Measurements from ENCODE around the gene HM13.

DNA sequence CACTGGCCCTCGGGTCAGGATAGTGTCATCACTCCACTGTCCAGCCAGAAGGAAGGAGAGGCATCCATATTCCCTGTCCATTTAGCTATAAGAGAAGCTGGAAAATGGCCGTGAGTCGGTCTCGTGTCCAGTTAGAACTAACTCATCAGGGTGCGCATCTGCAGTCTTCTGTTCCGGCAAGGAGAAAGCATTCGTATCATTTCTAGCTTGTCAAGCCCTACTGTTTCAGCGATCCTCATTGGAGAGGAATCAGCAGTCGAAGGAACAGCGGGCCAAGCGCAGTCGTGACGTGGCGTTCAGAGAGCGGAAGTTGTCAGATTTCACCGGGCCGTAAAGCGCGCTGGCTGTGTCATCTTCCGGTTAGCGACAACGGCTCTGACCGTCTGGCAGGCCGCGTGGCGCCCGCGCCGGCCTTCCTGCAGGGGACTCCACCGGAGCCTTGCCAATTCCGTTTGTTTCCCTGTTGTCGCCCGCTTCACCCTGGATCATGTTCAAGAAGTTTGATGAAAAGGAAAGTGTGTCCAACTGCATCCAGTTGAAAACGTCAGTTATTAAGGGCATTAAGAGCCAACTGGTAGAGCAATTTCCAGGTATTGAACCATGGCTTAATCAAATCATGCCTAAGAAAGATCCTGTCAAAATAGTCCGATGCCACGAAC lies 32.9 kb downstream of the HM13 start:
- TF ChIP-seq, protein P1, sequence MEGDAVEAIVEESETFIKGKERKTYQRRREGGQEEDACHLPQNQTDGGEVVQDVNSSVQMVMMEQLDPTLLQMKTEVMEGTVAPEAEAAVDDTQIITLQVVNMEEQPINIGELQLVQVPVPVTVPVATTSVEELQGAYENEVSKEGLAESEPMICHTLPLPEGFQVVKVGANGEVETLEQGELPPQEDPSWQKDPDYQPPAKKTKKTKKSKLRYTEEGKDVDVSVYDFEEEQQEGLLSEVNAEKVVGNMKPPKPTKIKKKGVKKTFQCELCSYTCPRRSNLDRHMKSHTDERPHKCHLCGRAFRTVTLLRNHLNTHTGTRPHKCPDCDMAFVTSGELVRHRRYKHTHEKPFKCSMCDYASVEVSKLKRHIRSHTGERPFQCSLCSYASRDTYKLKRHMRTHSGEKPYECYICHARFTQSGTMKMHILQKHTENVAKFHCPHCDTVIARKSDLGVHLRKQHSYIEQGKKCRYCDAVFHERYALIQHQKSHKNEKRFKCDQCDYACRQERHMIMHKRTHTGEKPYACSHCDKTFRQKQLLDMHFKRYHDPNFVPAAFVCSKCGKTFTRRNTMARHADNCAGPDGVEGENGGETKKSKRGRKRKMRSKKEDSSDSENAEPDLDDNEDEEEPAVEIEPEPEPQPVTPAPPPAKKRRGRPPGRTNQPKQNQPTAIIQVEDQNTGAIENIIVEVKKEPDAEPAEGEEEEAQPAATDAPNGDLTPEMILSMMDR (IDR thresholded peaks at IDR 0.05): peak in 1 of 5 experiments; percentile 34
- peak; percentile 17 to 51 for TF ChIP-seq POLR2A (IDR thresholded peaks at IDR 0.05)
